OCI-LY7 (cell line): ENCODE results near the gene SPC25.

ENCODE experiments used
- CTCF ChIP-seq: fragments of 200-600 bp; sonication (generic); conservative IDR thresholded peaks from 2 replicates; pipeline ENCODE4 v1.5.1; 2014; ENCODE audit warnings: mild to moderate bottlenecking, antibody characterized with exemption, low read length, moderate library complexity, mixed read lengths
- EZH2phosphoT487 ChIP-seq: fragments of 200-600 bp; sonication (generic); IDR thresholded peaks from 2 replicates; pipeline ENCODE4 v1.6.1; 2018; ENCODE audit warnings: low read depth, borderline replicate concordance, mild to moderate bottlenecking, mixed run types, antibody characterized with exemption, low read length, moderate library complexity, mixed read lengths

GRCh38 chr2:168928113-168928831 is 38.0 kb upstream of the SPC25 start:
- TF ChIP-seq CTCF, result no peak
- TF ChIP-seq EZH2phosphoT487, result no peak
